H1 (cell line): Measurements from ENCODE around the gene STIMATE. TPM values are rescaled to one million over a fixed set of nuclear protein-coding genes. Genes with fewer than 3 reads are reported as not detected.

Experiments
- CTCF ChIA-PET: fragments of 300-600 bp; sonication (Branson Sonifier 250); formaldehyde crosslinking; loops from one replicate; lab custom pipeline; 2021; ENCODE audit not compliant: partially characterized antibody; lab: Charles Lee
- POLR2A ChIA-PET: fragments of 300-600 bp; sonication (Branson Sonifier 250); formaldehyde crosslinking; loops from one replicate; lab custom pipeline; 2021; ENCODE audit warnings: inconsistent platforms; ENCODE audit not compliant: partially characterized antibody; lab: Charles Lee
- DNase-seq, 2 experiments: peaks; one replicate each; pipeline versions ENCODE4 v3.0.0 to v3.0.0-alpha.2; 2010 to 2022; ENCODE audit warnings: low spot score in 2 of 2, low read depth in 1 of 2, mixed read lengths in 1 of 2
- FAIRE-seq: peaks from 2 replicates; lab custom pipeline; 2011; peaks lifted over from hg19 to GRCh38; lab: Jason Lieb, UNC
- H2AFZ ChIP-seq: 2 replicates; pipeline ENCODE4 v1.8.1; 2012; ENCODE audit warnings: low read length, inconsistent platforms
- H2AK5ac ChIP-seq: 2 replicates; pipeline ENCODE4 v1.6.1; 2013; ENCODE audit warnings: low read depth, low read length
- H2BK120ac ChIP-seq: replicated peaks from 2 replicates; pipeline ENCODE3; 2013; ENCODE audit warnings: low read depth, low read length, inconsistent platforms
- H2BK12ac ChIP-seq: 2 replicates; pipeline ENCODE4 v1.6.1; 2013; ENCODE audit warnings: low read depth, low read length
- H2BK15ac ChIP-seq: 2 replicates; pipeline ENCODE4 v1.6.1; 2013; ENCODE audit warnings: low read length
- H2BK20ac ChIP-seq: 2 replicates; pipeline ENCODE4 v1.6.1; 2013; ENCODE audit warnings: low read length
- H2BK5ac ChIP-seq: 2 replicates; pipeline ENCODE4 v1.6.1; 2013; ENCODE audit warnings: low read depth, low read length
- H3K14ac ChIP-seq: 2 replicates; pipeline ENCODE4 v1.6.1; 2013; ENCODE audit warnings: inconsistent platforms; ENCODE audit not compliant: insufficient read length
- H3K18ac ChIP-seq: 2 replicates; pipeline ENCODE4 v1.6.1; 2013; ENCODE audit warnings: low read length; ENCODE audit errors: extremely low read depth
- H3K23ac ChIP-seq: 2 replicates; pipeline ENCODE4 v1.6.1; 2013; ENCODE audit warnings: inconsistent platforms; ENCODE audit not compliant: insufficient read length
- H3K23me2 ChIP-seq: 2 replicates; pipeline ENCODE4 v1.6.1; 2013; ENCODE audit warnings: low read depth, low read length
- H3K27ac ChIP-seq: 2 replicates; pipeline ENCODE4 v1.6.1; 2011; ENCODE audit warnings: low read depth, low read length, inconsistent platforms
- H3K27me3 ChIP-seq, 4 experiments: replicated peaks in 1 of 4; 1 replicate in 1 of 4; 2 replicates in 3 of 4; pipeline versions ENCODE4 v1.6.1 to v1.8.1; 2011 to 2013; ENCODE audit warnings: low read length in 3 of 4, mild to moderate bottlenecking in 3 of 4, inconsistent platforms in 2 of 4, mixed read lengths in 2 of 4, moderate library complexity in 1 of 4; ENCODE audit not compliant: control insufficient read depth in 3 of 4, insufficient read depth in 3 of 4; ENCODE audit errors: extremely low read depth in 1 of 4
- H3K36me3 ChIP-seq, 4 experiments: 2 replicates each; pipeline versions ENCODE4 v1.6.1 to v1.8.1; 2011 to 2013; ENCODE audit warnings: mild to moderate bottlenecking in 4 of 4, low read length in 3 of 4, moderate library complexity in 2 of 4, control low read depth in 1 of 4, inconsistent platforms in 1 of 4; ENCODE audit not compliant: insufficient read depth in 4 of 4, control insufficient read depth in 2 of 4
- H3K4ac ChIP-seq: replicated peaks from 2 replicates; pipeline ENCODE3; 2013; ENCODE audit warnings: low read length, low read depth, mixed read lengths, inconsistent platforms; ENCODE audit not compliant: insufficient read length
- H3K4me1 ChIP-seq, 4 experiments: replicated peaks in 1 of 4; 1 replicate in 1 of 4; 2 replicates in 3 of 4; pipeline versions ENCODE4 v1.6.1 to v1.8.1; 2011 to 2013; ENCODE audit warnings: low read length in 3 of 4, inconsistent platforms in 2 of 4, mixed read lengths in 1 of 4; ENCODE audit not compliant: insufficient read depth in 4 of 4, control insufficient read depth in 3 of 4
- H3K4me2 ChIP-seq, 2 experiments: 2 replicates each; pipeline versions ENCODE4 v1.6.1 to v1.8.1; 2011 to 2013; ENCODE audit warnings: low read depth in 2 of 2, low read length in 2 of 2, control low read depth in 1 of 2, inconsistent platforms in 1 of 2, mild to moderate bottlenecking in 1 of 2; ENCODE audit not compliant: insufficient read depth in 1 of 2
- H3K4me3 ChIP-seq, 4 experiments: fragments of 200-600, 300-600 bp in 1 of 4; sonication (generic), shearing (Covaris generic), sonication (Bioruptor Twin) in 1 of 4; 2 replicates each; pipeline versions ENCODE4 v1.5.1 to v1.8.1; 2011 to 2016; ENCODE audit warnings: low read length in 4 of 4, low read depth in 3 of 4, control low read depth in 2 of 4, inconsistent platforms in 2 of 4, mild to moderate bottlenecking in 2 of 4, mixed read lengths in 1 of 4, moderate library complexity in 1 of 4; ENCODE audit not compliant: insufficient read depth in 2 of 4; ENCODE audit errors: extremely low read depth in 1 of 4
- H3K56ac ChIP-seq: replicated peaks from 2 replicates; pipeline ENCODE3; 2013; ENCODE audit warnings: low read depth, mild to moderate bottlenecking, mixed read lengths, low read length, inconsistent platforms; ENCODE audit not compliant: insufficient read length
- H3K79me1 ChIP-seq: 2 replicates; pipeline ENCODE4 v1.6.1; 2013; ENCODE audit warnings: low read depth, low read length, control low read depth
- H3K79me2 ChIP-seq, 2 experiments: 2 replicates each; pipeline versions ENCODE4 v1.6.1 to v1.8.1; 2012 to 2013; ENCODE audit warnings: low read length in 2 of 2, mild to moderate bottlenecking in 2 of 2, inconsistent platforms in 1 of 2; ENCODE audit not compliant: insufficient read depth in 2 of 2, control insufficient read depth in 1 of 2
- H3K9ac ChIP-seq, 4 experiments: replicated peaks in 1 of 4; 1 replicate in 1 of 4; 2 replicates in 3 of 4; pipeline versions ENCODE4 v1.6.1 to v1.8.1; 2011 to 2013; ENCODE audit warnings: low read depth in 3 of 4, low read length in 3 of 4, control low read depth in 2 of 4, mild to moderate bottlenecking in 2 of 4, moderate library complexity in 2 of 4, inconsistent platforms in 1 of 4; ENCODE audit errors: extremely low read depth in 1 of 4
- H3K9me3 ChIP-seq, 2 experiments: 2 replicates each; pipeline versions ENCODE4 v1.6.1 to v1.8.1; 2012 to 2013; ENCODE audit warnings: mild to moderate bottlenecking in 2 of 2, moderate library complexity in 2 of 2, control low read depth in 1 of 2, inconsistent platforms in 1 of 2, low read depth in 1 of 2, low read length in 1 of 2, mixed read lengths in 1 of 2; ENCODE audit not compliant: insufficient read depth in 2 of 2
- H4K20me1 ChIP-seq, 2 experiments: replicated peaks in 1 of 2; 2 replicates each; pipeline versions ENCODE3 to v1.8.1; 2011 to 2013; ENCODE audit warnings: inconsistent platforms in 2 of 2, low read length in 2 of 2, mild to moderate bottlenecking in 1 of 2; ENCODE audit not compliant: insufficient read depth in 2 of 2, control insufficient read depth in 1 of 2
- H4K5ac ChIP-seq: 2 replicates; pipeline ENCODE4 v1.6.1; 2013; ENCODE audit warnings: low read length, low read depth, mixed read lengths, inconsistent platforms; ENCODE audit not compliant: insufficient read length
- H4K8ac ChIP-seq: 2 replicates; pipeline ENCODE4 v1.8.0; 2013; ENCODE audit warnings: mild to moderate bottlenecking, moderate library complexity, low read length, inconsistent platforms; ENCODE audit not compliant: insufficient read depth; ENCODE audit errors: extremely low read depth
- H4K91ac ChIP-seq: replicated peaks from 2 replicates; pipeline ENCODE3; 2013; ENCODE audit warnings: low read length, mixed read lengths, inconsistent platforms; ENCODE audit not compliant: insufficient read length
- WGBS, 2 experiments: shearing (Covaris generic) in 1 of 2; methylation state at CpG; one replicate each; pipeline versions ENCODE4 v1.1.6 to v1.1.7; 2013 to 2015; ENCODE audit warnings: low lambda C conversion rate in 2 of 2, mixed read lengths in 2 of 2, inconsistent platforms in 1 of 2, low coverage in 1 of 2, missing lambda C conversion rate in 1 of 2; ENCODE audit not compliant: insufficient replicate concordance in 2 of 2, insufficient coverage in 1 of 2, insufficient read length in 1 of 2; ENCODE audit errors: extremely low coverage in 1 of 2, missing lambda C conversion rate in 1 of 2; 5-methylcytosine and 5-hydroxymethylcytosine counted together
- polyA plus RNA-seq, 7 experiments: library from polyadenylated mRNA; depleted of rRNA in 3 of 7; stranded (reverse) in 5 of 7; unstranded in 2 of 7; fragments of >200 nt in 5 of 7; fragments of 200-250 nt in 2 of 7; gene quantifications; 1 replicate in 5 of 7; 2 replicates in 1 of 7; 4 replicates in 1 of 7; pipeline versions ENCODE4 v1.2.1 to v1.2.3, GENCODE V29; 2011 to 2013; ENCODE audit warnings: missing spikeins in 2 of 7, mixed read lengths in 2 of 7
- total RNA-seq: library from RNA; stranded (reverse); fragmentation: NEBNext Ultra II Directional; extraction: Animal tissue kit (Norgen Biotek cat#: 25700); gene quantifications from 2 replicates; pipeline ENCODE4 v1.2.1, GENCODE V29; 2021
- TF ChIP-seq, protein P1 (sequence below), 3 experiments: IDR thresholded peaks; 1 replicate in 2 of 3; 2 replicates in 1 of 3; pipeline versions ENCODE4 v1.5.1 to v1.6.1; 2011; ENCODE audit warnings: low read length in 3 of 3, mild to moderate bottlenecking in 3 of 3, inconsistent platforms in 2 of 3, low read depth in 1 of 3, moderate library complexity in 1 of 3; ENCODE audit not compliant: insufficient read depth in 1 of 3; ENCODE audit errors: control extremely low read depth in 1 of 3
- TF ChIP-seq, protein P2 (sequence below): IDR thresholded peaks from 2 replicates; pipeline ENCODE4 v1.6.1; 2011; ENCODE audit warnings: low read depth, mild to moderate bottlenecking, low read length; ENCODE audit not compliant: insufficient read depth

Gene STIMATE
- total and polyA plus RNA-seq, 2 of the 8 experiments (the other 6 are each of a cell fraction or from before 2014, with no cell fraction given), result 17.5 to 22.1 TPM

DNA sequence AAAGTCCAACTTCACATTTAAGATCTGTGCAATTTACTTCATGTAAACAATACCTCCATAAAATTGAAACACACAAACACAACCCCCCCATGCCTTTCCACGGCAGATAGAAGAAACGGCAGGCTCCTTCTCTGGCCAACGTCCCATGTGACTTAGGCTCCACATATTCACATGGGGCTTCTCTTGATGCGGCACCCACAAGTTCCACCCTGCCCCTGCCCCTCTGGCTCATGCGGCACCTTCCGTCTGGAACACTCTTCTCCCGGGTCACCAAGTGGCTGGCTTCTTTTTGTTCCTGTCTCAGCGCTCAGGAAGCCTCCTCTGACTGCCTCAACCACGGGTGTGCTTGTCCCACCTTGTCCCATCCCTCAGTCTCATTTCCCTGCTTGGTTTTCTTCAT lies 25.6 kb downstream of the STIMATE start:
- Histone ChIP-seq H3K27ac (no peak overlapping the region), H2BK15ac (no peak overlapping the region), H3K18ac (no peak overlapping the region), H2BK12ac (no peak overlapping the region), H3K4ac (no peak overlapping the region), H4K20me1 (peaks cover 0 to 7% of the 10 kb centered on the region in 2 experiments), H3K4me3 (no peak overlapping the region), H4K91ac (no peak overlapping the region), H3K4me2 (no peak overlapping the region), H2BK20ac (no peak overlapping the region), H2BK5ac (no peak overlapping the region), H4K5ac (no peak overlapping the region), H3K14ac (no peak overlapping the region), H3K27me3 (no peaks in the 10 kb centered on the region), H3K36me3 (no peaks in the 10 kb centered on the region), H3K9me3 (no peaks in the 10 kb centered on the region), H2AK5ac (no peak overlapping the region), H2AFZ (no peak overlapping the region), H4K8ac (no peak overlapping the region), H3K23ac (no peak overlapping the region), H3K4me1 (peaks cover 0 to 9% (median 3%) of the 10 kb centered on the region in 4 experiments; a peak in 5 of 7 replicates), H3K79me1 (no peaks in the 10 kb centered on the region; the same call in none of the 2 replicates), H3K23me2 (no peaks in the 10 kb centered on the region; the same call in 1 of the 2 replicates), H2BK120ac (no peak overlapping the region), H3K56ac (no peak overlapping the region), H3K9ac (no peak overlapping the region), H3K79me2 (peaks cover 0 to 8% of the 10 kb centered on the region in 2 experiments; a peak in 2 of 4 replicates)
- ChIA-PET CTCF (interaction anchor here (0.9 to 1.5 kb wide), 3 partner anchors 10 to 208 kb away, joined by 3 to 4 read pairs (median 4); no protein-coding TSS in a partner anchor), POLR2A (no interaction called here)
- WGBS, 2 experiments, result 87% methylated on average over 9 of the region's 9 CpGs; no CpG with 5 or more reads in 1 of the 2 experiments
- no peak for DNase-seq
- FAIRE-seq, result no peak
- TF ChIP-seq, protein P1, sequence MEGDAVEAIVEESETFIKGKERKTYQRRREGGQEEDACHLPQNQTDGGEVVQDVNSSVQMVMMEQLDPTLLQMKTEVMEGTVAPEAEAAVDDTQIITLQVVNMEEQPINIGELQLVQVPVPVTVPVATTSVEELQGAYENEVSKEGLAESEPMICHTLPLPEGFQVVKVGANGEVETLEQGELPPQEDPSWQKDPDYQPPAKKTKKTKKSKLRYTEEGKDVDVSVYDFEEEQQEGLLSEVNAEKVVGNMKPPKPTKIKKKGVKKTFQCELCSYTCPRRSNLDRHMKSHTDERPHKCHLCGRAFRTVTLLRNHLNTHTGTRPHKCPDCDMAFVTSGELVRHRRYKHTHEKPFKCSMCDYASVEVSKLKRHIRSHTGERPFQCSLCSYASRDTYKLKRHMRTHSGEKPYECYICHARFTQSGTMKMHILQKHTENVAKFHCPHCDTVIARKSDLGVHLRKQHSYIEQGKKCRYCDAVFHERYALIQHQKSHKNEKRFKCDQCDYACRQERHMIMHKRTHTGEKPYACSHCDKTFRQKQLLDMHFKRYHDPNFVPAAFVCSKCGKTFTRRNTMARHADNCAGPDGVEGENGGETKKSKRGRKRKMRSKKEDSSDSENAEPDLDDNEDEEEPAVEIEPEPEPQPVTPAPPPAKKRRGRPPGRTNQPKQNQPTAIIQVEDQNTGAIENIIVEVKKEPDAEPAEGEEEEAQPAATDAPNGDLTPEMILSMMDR (IDR thresholded peaks at IDR 0.05; ENCODE audit: control extremely low read depth in 1 of 3, insufficient read depth in 1 of 3, low read depth in 1 of 3, low read length in 3 of 3), result no peak
- TF ChIP-seq, protein P2, sequence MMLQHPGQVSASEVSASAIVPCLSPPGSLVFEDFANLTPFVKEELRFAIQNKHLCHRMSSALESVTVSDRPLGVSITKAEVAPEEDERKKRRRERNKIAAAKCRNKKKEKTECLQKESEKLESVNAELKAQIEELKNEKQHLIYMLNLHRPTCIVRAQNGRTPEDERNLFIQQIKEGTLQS, result no peak
